GM19463 (cell line): ENCODE measurements around the gene HUNK.
A peak's percentile ranks its signal among the peaks of the same experiment; 100 is the strongest.
"Not testable (repeated sequence)": the region's sequence is repeated elsewhere in the genome, so short reads cannot be mapped to it uniquely, and the experiment has no call there.

Experiments used
- ATAC-seq: cut with Tn5 transposase; IDR thresholded peaks from one replicate; pipeline ENCODE4 v1.9.1; 2021; ENCODE audit warnings: mild to moderate bottlenecking, moderate library complexity; ENCODE audit not compliant: unreplicated experiment

The HUNK gene

DNA sequence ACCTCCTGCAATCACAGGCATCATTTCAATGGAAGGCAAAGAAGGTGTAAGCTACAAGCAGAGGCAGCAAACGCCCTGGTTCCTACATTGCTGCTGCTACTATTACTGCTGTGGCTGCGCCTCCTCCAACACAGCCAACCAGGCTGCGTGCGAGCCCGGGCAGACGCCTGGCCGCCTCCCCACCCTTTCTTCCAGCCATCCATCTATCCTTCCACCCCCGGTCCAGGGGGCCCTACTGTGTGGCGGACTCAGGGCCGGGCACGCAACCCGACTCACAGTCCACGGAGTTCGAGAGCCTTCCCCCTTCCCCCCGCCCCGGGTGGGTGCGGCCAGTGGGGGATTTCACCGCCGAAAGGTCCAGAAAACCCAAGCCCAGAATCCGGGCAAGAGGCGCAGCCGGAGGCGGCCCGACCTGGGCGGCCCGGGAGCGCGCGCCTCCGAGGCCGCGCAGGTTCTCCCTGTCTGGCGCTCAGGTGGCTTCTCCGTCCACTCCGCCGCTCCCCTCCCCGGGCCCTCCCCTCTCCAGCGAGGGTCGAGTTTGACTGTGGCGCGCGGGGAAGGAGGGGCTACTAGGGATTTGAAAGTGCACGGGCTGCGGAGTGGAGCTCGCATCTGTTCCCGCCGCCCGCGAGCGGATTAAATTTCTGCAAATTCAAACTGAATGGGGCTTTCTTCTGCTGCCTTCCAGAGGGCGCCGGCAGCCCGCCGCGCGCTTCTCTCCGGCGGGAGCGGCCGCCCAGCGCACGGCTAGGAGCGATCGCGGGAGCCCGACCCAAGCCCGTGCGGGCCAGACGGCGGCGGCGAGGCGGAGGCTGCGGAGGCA is at the start of gene HUNK:
HUNK (plus strand) TSS at position 569 of the 823 bp plus-strand sequence. CDS start 655 bp downstream, outside the sequence.
- ATAC-seq, result no peak

DNA sequence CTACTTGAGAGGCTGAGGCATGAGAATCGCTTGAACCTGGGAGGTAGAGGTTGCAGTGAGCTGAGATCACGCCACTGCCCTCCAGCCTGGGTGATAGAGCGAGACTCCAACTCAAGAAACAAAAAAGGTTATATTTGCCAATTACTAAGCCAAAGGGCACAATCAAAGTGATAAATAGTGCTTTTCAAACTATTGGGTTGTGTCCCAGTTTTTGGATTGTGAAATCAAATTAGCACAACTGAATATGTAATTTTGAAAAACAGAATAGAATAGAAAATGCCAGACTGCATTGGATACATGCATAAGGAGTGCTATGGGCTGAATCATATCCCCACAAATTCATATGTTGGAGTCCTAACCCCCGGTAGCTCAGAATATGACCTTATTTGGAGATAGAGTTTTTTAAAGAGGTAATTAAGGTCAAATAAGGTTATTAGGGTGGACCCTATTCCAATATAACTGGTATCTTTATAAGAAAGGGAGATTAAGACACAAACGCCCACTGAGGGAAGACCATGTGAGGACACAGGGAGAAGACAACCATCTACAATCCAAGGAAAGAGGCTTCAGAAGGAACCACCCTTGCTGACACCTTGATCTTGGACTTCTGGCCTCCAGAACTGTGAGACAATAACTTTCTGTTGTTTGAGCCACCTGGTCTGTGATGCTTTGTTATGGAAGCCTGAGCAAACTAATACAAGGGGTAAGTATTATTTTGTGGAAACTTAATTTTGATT is 42.9 kb upstream of the HUNK start:
- no peak for ATAC-seq

DNA sequence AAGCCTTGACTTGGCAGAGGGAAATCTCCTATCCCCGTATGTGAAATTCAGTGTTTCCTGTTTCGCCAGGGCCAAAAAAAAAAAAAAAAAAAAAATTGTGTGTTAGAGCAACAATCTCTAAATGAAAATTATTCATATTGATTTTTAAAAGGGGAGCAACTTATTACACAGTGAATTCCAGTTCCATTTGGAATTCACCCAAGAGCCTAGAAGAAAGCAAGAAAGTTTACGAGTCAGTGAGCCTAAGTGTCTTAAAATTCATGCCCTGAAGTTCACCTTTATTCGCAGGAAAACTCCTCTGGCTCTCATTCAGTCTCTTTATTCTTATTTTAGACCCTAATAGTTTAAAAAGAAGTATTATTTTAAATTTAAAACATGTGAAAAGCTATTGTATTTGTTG is 42.1 kb upstream of the HUNK start:
- no peak for ATAC-seq

DNA sequence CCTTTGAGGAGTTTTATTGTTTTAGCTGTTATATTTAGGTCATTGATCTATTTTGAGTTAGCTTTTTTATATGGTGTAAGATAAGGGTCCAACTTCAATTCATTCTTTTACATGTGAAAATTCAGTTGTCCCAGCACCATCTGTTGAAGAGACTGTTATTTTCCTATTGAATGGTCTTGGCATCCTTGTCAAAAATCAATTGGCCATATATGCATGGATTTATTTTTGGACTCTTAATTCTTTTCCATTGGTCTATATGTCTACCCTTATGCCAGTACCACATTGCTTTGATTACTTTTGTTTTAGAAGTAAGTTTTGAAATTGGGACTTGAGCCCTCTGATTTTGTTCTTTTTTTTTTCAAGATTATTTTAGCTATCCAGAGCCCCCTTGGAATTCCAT is 35.8 kb upstream of the HUNK start:
- no peak for ATAC-seq

DNA sequence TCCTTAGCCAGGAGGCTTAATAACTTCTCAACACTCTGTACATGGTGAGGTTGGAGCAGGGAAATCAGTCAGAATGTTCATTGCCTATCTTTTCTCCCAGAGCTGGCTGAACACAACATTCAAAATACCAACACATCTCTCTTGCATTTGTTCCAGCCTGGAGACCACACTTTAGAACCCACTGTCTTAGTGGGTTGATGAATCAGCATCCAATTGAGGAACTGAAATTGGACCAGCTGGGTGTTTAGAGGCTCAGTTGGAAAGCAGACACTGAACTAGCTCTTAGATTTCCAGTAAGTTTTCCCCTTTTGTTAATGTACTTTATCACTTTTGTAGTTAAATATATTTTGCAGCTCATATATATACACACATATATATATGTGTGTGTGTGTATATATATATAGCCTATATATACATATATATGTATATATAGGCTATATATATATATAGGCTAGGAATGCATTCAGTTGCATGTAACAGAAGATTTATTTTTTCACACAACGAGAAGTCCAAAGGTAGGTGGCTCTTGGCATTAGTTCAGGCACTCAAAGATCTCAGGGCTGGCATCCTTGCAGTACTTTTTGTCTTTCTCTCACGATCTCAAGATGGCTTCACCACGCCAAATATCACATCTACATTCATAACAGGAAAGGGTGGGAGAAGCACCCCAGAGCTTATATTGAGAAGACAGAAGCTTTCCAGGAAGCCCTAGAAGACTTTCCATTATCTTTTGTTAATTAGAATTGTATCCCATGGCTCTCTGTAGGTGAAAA is 35.0 kb upstream of the HUNK start:
- no peak for ATAC-seq

DNA sequence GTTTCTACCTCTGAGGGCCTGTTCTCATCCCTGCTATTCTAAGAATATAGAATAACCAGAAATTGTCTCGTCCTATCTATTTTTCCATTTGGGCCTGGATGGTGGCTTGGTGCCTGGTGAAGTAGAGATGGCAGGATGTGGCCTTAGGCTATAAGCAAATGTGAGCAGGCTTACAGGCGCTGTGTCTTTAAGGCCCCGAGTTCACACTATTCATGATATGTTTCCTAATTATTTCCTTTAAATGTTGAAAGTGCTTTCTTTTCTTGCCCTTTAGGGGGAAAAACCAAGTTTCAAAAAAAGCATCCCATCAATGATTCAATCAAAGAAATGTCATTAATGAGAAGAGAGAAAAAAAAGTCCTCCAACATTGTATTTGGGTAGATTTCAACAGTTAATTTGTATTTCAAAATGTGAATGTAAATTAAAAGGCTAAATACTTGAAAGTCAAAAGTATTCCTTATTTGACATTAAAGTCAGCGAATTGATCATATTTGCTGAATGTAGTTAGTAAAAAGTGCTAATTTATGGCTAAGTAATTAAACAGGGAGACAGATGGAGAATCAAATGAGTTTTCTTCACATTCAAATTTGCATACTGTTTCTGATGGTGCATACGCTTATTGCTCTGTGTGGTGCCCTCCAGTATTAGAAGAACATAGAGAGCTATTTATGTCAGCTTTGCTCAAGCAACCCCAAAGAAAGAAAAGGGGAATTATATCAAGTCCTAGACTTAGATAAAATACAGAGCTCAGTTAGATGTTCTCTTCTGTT is 34.0 kb upstream of the HUNK start:
- no peak for ATAC-seq

DNA sequence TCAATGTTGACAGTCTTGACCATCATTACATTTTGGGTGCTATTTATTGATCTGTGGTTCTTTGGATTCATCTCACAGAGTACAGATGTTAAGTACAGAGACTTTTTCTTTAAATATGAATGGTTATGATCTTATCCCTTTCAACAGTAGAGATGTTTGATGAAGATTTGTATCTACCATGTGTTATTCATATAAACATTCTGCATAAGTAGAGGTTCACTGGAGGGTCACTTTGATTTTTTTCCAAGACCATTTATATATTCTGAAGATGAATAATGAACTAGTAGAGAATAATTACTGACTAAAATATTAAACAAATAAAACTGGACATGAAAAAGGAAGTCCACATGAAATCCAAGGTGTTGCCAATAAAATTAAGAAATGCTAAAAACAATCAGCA is 28.6 kb upstream of the HUNK start:
- no peak for ATAC-seq

DNA sequence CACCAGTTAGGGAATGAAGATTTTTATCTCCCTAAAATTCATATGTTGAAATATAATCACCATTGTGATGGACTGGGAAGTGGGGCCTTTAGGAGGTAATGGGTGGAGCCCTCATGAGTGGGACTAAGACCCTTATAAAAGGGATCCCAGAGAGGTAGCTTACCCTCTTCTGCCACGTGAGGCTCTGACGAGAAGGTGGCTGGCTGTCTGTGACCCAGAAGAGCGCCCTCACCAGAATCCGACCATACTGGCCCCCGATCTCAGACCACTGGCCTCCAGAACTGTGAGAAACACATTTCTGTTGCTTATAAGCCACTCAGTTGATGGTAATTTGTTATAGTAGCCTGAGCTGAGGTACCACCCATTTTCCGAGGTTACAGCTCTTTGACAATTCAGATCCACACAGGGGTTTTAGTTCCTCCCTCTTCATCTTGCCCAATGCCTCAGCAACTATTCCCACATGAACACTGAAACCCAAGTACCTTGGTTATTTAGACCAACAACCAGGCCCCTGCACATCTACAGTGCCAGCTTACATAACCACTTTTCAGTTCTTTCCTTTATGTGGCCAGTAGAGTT is 27.6 kb upstream of the HUNK start:
- ATAC-seq, result no peak

DNA sequence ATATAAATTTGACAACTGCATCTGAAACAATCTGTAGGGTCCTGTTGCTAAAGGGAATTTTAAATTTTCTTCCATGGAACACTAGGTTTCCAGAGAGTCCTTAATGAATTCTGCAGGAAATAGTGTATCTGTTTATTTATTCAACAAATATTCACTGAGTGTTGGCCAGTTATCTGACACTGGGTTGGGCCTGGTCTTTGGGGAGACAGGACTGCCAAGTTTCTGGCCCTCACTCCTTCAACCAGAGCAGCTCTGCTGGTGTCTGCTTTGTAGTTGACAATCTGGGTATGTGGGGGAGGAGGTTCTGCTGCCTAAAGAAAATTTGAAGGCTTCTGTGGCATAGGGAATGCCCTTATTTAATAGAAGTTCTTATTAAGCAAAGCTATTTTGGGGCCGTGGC is 26.1 kb upstream of the HUNK start:
- ATAC-seq, result no peak

DNA sequence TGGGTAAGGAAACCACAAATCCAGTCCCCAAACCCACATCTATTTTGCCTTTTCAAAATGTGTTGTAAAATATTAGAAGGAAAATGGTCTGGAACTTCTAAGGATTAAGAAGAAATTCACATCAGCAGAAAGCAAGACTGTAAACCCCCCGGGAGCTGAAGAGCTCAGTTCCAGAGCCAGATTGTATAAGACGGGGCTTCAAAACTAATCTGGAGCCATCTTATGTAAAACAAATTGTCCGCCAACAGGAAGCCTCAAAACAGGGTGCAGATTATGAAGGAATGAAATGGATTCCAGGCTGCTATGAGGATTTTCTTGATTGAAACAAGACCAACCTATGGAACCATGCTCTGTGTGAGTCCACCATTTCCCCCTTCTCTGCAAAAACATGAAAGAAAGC is 25.1 kb upstream of the HUNK start:
- no peak for ATAC-seq

DNA sequence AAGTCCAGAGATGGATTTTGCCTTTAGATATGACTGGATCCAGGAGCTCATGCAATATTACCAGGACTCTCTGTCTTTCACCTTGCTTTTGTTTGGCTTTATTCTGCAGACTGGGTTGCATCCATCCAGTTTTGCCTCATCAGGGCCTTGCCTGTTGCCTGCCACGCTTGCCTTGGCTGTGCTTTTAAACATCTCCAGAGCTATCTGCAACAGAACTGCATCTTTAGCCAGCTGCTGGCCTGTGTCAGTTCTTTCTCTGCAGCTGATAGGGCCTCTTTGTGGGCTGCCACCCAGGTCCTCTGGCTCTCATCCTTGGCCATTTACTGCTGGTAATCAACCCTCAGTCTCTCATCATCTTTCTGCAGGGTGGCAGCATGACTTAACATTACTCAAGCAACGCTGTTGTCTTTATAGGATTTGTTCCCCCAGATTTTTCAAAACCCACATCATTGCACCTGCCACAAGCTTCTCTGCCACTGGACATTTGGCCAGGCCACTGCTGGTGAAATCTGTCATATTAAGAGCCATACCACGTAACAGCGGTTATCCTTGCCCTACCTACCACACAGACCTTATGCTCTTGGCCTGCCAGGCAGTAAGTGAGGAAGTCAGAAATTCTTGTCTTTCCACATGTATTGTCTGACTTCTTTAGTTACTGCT is 24.4 kb upstream of the HUNK start:
- no peak for ATAC-seq

DNA sequence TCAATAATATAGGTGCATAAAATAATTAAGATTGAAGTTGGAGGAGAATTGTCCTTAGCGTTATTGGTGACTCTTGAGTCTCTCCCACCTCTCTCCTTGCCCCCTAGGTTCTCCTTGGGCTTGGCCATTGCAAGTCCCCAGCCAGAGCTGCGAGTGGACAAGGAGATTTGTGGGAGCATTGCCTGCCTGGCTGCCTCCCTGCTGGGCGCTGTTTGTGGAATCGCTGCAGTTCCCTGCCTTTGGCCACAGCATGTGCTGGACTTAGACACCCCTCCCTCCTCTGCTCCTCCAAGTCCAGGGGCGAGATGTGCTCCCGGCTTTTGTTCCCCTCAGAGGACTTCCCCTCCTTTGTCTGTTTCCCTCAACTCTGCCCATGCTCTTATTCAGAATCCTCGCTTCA is 21.9 kb upstream of the HUNK start:
- ATAC-seq, result no peak

DNA sequence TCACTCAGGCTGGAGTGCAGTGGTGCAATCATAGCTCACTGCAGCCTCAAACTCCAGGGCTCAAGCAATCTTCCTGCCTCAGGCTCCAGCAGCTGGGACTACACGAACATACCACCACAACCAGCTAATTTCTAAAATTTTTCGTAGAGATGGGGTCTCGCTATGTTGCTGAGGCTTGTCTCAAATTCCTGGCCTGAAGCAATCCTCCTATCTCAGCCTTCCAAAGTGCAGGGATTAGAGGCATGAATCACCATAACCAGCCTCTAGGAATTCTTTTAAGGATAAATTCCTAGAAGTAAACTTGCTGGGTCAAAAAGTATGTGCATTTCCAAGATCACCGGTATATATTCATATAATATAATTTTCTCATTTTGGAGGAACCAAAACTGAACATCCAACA is 17.6 kb upstream of the HUNK start:
- no peak for ATAC-seq

DNA sequence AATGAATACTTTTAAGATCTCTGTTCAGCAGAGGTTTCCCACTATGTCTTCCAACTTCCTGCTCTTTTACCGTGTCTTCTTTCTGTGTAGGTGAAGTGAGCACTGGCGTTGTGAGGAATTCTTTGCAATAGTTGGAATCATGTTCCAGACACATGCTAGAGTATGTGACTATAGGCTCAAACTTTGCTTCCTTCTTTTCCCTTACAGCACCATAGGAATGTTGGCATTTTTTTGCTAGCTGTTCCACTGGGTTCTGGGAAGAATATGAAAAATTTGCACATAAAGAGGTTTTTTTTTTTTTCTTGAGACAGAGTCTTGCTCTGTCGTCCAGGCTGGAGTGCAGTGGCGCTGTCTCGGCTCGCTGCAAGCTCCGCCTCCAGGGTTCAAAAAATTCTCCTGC is 15.7 kb upstream of the HUNK start:
- no peak for ATAC-seq

DNA sequence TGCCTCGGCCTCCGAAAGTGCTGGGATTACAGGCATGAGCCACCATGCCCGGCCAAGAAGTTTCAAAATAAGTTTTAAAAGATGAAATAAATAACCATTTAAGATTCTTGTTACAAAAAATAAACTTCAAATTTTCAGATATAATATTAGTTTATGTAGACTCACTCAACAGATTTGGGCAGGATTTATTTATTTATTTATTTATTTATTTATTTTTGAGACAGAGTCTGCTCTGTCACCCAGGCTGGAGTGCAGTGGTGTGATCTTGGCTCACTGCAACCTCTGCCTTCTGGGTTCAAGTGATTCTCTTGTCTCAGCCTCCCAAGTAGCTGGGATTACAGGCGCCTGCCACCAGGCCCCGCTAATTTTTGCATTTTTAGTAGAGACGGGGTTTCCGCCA is 15.2 kb upstream of the HUNK start:
- ATAC-seq, result not testable (repeated sequence)

DNA sequence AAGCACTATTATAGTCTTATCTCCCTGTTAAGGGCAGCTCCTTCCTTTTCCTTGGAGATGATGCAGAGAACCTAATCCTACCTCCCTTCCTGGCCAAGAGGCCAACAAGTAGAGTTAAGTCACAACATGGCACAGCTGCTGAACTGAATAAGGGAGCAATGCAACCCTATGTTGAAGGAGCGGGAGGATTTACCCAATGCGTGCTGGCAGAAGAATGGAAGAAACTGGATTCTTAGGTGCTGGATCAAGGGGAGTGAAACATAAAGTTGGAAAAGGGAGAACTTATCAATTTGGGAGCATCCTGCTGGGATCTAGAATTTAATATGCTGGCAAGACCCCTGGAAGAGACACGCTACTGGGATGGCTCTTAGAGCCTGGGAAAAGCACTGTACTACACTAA is 12.0 kb upstream of the HUNK start:
- no peak for ATAC-seq

DNA sequence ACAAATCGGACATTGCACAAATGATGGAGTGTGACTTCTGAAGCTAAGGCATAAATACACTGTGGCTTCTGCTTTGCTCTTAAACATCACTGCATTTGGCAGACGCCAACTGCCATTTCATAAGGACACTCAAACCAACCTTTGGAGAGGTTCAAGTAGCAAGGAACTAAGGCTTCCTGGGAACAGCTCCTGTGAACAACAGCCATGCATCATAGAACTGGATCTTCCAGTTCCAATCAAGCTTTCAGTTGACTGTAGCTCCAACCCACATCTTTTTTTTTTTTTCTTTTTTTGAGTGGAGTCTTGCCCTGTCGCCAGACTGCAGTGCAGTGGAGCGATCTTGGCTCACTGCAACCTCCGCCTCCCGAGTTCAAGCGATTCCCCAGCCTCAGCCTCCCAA is 10.7 kb upstream of the HUNK start:
- ATAC-seq, result no peak

DNA sequence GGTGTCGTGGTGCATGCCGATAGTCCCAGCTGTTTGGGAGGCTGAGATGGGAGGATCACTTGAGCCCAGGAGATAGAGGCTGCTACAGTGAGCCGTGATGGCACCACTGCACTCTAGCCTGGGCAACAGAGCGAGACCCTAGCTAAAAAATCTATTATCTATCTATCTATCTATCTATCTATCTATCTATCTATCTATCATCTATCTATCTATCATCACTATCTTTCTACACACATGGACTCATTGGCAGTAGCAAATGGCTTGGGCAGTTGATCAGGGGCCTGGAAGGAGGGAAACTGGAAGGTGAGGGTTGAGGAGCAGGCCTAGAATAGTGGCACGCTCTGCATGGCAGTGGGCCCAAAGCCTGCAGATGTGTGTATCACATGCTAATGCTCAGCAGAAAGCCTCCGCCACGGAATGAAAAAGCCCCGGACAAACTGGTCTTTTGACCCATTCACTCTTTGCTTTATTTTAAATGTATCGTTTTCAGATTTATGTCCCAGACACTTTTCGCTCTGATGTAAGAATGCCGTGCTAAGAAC is 7.3 kb upstream of the HUNK start:
- ATAC-seq, result no peak

DNA sequence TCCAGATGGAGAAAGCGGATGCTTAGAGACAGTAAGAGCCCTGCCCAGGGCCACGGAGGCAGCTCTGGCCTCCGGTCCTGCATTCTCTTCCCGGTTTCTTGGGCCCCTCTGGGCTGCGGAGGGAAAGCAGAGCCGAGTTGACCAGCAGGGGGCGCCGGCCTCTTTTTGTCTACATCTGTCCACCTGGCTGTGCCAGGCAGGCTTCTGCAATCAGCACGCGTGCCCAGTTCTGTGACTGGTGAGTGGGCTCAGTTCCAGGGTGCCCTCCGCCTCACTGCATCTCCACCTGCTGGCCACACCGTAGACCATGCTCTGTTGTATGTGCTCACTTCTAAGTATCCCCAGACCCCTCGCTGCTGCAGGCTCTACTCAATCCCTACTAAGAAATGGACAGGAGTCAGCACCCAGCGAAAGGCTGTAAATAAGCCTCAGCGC is 6.7 kb upstream of the HUNK start:
- ATAC-seq, result peak; percentile 70

DNA sequence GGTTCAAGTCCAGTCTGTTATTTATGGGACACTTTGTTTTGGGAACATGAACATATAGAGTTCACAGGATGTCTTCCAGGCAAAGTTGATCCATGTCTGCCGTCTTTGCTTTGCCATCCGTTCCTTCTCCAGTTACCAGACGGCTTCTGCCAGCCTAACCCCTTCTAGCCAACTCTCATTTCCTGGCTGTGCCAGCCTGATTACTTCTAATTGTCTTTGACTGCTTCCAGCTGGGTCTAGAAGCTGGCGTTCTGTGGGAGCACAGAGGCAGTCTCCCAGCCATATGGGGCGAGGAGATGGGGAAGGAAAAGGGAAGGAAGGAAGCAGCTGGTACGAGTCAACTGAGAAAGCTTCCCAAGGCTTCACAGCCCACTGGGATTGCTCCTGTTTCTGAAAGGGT is 3.1 kb upstream of the HUNK start:
- no peak for ATAC-seq
